OCI-LY7 (cell line): Measurements from ENCODE around the gene NIPBL. TPM values are rescaled to one million over a fixed set of nuclear protein-coding genes. Genes with fewer than 3 reads are reported as not detected.

Experiments used
- BruUV-seq: library from RNA; stranded (reverse); fragments of 400-500 nt; replicated peaks from 2 replicates; lab custom pipeline; 2021; lab: Mats Ljungman, UMichigan
- CTCF ChIA-PET: fragments of 300-600 bp; sonication (Branson Sonifier 250); formaldehyde crosslinking; loops from one replicate; lab custom pipeline; 2022; ENCODE audit warnings: antibody characterized with exemption; ENCODE audit not compliant: unreplicated experiment; lab: Charles Lee
- POLR2A ChIA-PET: fragments of 300-600 bp; sonication (Branson Sonifier 250); formaldehyde crosslinking; loops from one replicate; lab custom pipeline; 2022; ENCODE audit warnings: antibody characterized with exemption; lab: Charles Lee
- DNase-seq: peaks from one replicate; pipeline ENCODE4 v3.0.0-alpha.2; 2015; ENCODE audit warnings: low spot score
- H2AFZ ChIP-seq: fragments of 200-600 bp; sonication (generic), shearing (Covaris generic); 2 replicates; pipeline ENCODE4 v1.6.1; 2014; ENCODE audit warnings: mild to moderate bottlenecking, antibody characterized with exemption, low read length, moderate library complexity
- H3K27ac ChIP-seq: fragments of 200-600 bp; sonication (generic); 2 replicates; pipeline ENCODE4 v1.5.1; 2014; ENCODE audit warnings: mixed run types, low read depth, mild to moderate bottlenecking, moderate library complexity, low read length, inconsistent platforms; ENCODE audit not compliant: poor library complexity, severe bottlenecking
- H3K36me3 ChIP-seq: fragments of 200-600 bp; sonication (generic); 2 replicates; pipeline ENCODE4 v1.6.1; 2014; ENCODE audit warnings: mild to moderate bottlenecking, antibody characterized with exemption, low read length, moderate library complexity, mixed read lengths; ENCODE audit not compliant: insufficient read depth
- H3K4me1 ChIP-seq: fragments of 200-600 bp; sonication (generic); 2 replicates; pipeline ENCODE4 v1.5.1; 2014; ENCODE audit warnings: mild to moderate bottlenecking, low read length; ENCODE audit not compliant: insufficient read depth, poor library complexity, severe bottlenecking
- H3K4me2 ChIP-seq: fragments of 200-600 bp; sonication (generic); 2 replicates; pipeline ENCODE4 v1.6.1; 2014; ENCODE audit warnings: mild to moderate bottlenecking, low read length
- H3K4me3 ChIP-seq: fragments of 200-600 bp; sonication (generic); 2 replicates; pipeline ENCODE4 v1.5.1; 2014; ENCODE audit warnings: mild to moderate bottlenecking, low read depth, low read length; ENCODE audit not compliant: poor library complexity, severe bottlenecking
- H3K79me2 ChIP-seq: fragments of 200-600 bp; sonication (generic); 2 replicates; pipeline ENCODE4 v1.6.1; 2016; ENCODE audit warnings: low read depth, mild to moderate bottlenecking, low read length, moderate library complexity, mixed read lengths; ENCODE audit not compliant: insufficient read depth
- H3K9me2 ChIP-seq: fragments of 200-600 bp; sonication (generic); 2 replicates; pipeline ENCODE4 v1.6.1; 2016; ENCODE audit warnings: mild to moderate bottlenecking, low read length, mixed read lengths; ENCODE audit not compliant: insufficient read depth
- H3K9me3 ChIP-seq: fragments of 200-600 bp; sonication (generic); 2 replicates; pipeline ENCODE4 v1.6.1; 2014; ENCODE audit warnings: mild to moderate bottlenecking, mixed run types, low read length, mixed read lengths
- H4K20me1 ChIP-seq: fragments of 200-600 bp; sonication (generic); 2 replicates; pipeline ENCODE4 v1.6.1; 2014; ENCODE audit warnings: mild to moderate bottlenecking, antibody characterized with exemption, low read length, moderate library complexity, mixed read lengths; ENCODE audit not compliant: insufficient read depth
- CTCF ChIP-seq: fragments of 200-600 bp; sonication (generic); conservative IDR thresholded peaks from 2 replicates; pipeline ENCODE4 v1.5.1; 2014; ENCODE audit warnings: mild to moderate bottlenecking, antibody characterized with exemption, low read length, moderate library complexity, mixed read lengths
- EZH2phosphoT487 ChIP-seq: fragments of 200-600 bp; sonication (generic); IDR thresholded peaks from 2 replicates; pipeline ENCODE4 v1.6.1; 2018; ENCODE audit warnings: low read depth, borderline replicate concordance, mild to moderate bottlenecking, mixed run types, antibody characterized with exemption, low read length, moderate library complexity, mixed read lengths
- intact Hi-C: fragments of 100-400 bp; cut with micrococcal nuclease; formaldehyde crosslinking; loops from one replicate; pipeline ENCODE4 v1.10.0; 2022; ENCODE audit not compliant: unreplicated experiment
- total RNA-seq, 2 experiments: library from RNA; depleted of rRNA in 1 of 2; stranded (reverse); fragments of >200 nt in 1 of 2; shearing (Covaris generic) in 1 of 2; gene quantifications; 2 replicates each; pipeline ENCODE4 v1.2.3, GENCODE V29; 2014 to 2022

NIPBL gene
- total RNA-seq, 2 experiments from 2014 or later: 24.9 to 56.1 TPM

GRCh38 chr5:37064442-37064841 is 187.9 kb downstream of the NIPBL start:
- no peaks in the 10 kb centered on the region for H3K4me1 ChIP-seq
- H3K9me2 ChIP-seq: no peaks in the 10 kb centered on the region
- POLR2A ChIA-PET: no interaction called here
- no TSS peak for BruUV-seq
- H3K36me3 ChIP-seq: peaks cover 56% of the 10 kb centered on the region
- H3K9me3 ChIP-seq: no peaks in the 10 kb centered on the region
- H3K4me2 ChIP-seq: no peak overlapping the region
- DNase-seq: no peak
- intact Hi-C loops: no loop called here
- no peaks in the 10 kb centered on the region for H4K20me1 ChIP-seq
- H3K27ac ChIP-seq: no peak overlapping the region
- H3K4me3 ChIP-seq: no peak overlapping the region
- no peaks in the 10 kb centered on the region for H3K79me2 ChIP-seq
- CTCF ChIA-PET: no interaction called here
- no peak overlapping the region for H2AFZ ChIP-seq
- TF ChIP-seq CTCF (no peak), EZH2phosphoT487 (no peak)

- no peak overlapping the region for H3K4me3 ChIP-seq
- H3K27ac ChIP-seq: no peak overlapping the region
- POLR2A ChIA-PET: interaction anchor here (0.5 to 1.3 kb wide), 6 partner anchors 8 to 195 kb away, joined by 3 to 4 read pairs (median 3); partner anchors contain the start of gene NIPBL
- intact Hi-C loops: no loop called here
- TF ChIP-seq CTCF (no peak), EZH2phosphoT487 (no peak)
- no TSS peak for BruUV-seq
- CTCF ChIA-PET: no interaction called here
- H2AFZ ChIP-seq: no peak overlapping the region
- H3K9me3 ChIP-seq: no peaks in the 10 kb centered on the region
- no peaks in the 10 kb centered on the region for H4K20me1 ChIP-seq
- H3K9me2 ChIP-seq: no peaks in the 10 kb centered on the region
- H3K4me2 ChIP-seq: no peak overlapping the region
- no peaks in the 10 kb centered on the region for H3K4me1 ChIP-seq
- no peaks in the 10 kb centered on the region for H3K79me2 ChIP-seq
- no peaks in the 10 kb centered on the region for H3K36me3 ChIP-seq
- no peak for DNase-seq
Measured at GRCh38 chr5:37071487-37071886, 194.9 kb downstream of the NIPBL start.

- POLR2A ChIA-PET: interaction anchor here (0.6 to 1.0 kb wide), 4 partner anchors 9 to 26 kb away, joined by 3 read pairs; no protein-coding TSS in a partner anchor
- DNase-seq: no peak
Measured at GRCh38 chr5:37071901-37072581, 195.5 kb downstream of the NIPBL start.

More at GRCh38 chr5:37071901-37072581, 195.5 kb downstream of the NIPBL start:
- intact Hi-C loops: no loop called here
- Histone ChIP-seq H3K4me3 (no peak overlapping the region), H3K4me1 (no peaks in the 10 kb centered on the region), H3K36me3 (no peaks in the 10 kb centered on the region), H3K9me3 (no peaks in the 10 kb centered on the region), H3K27ac (no peak overlapping the region), H3K79me2 (no peaks in the 10 kb centered on the region), H2AFZ (no peak overlapping the region), H4K20me1 (no peaks in the 10 kb centered on the region), H3K9me2 (no peaks in the 10 kb centered on the region), H3K4me2 (no peak overlapping the region)
- CTCF ChIA-PET: no interaction called here
- BruUV-seq: no TSS peak
- TF ChIP-seq CTCF (no peak), EZH2phosphoT487 (no peak)
